DOHH2 (cell line): ENCODE results near the gene ETV6.

ENCODE experiments used
- H3F3A ChIP-seq: fragments of 200-600 bp; sonication (generic), shearing (Covaris generic); 2 replicates; pipeline ENCODE4 v1.6.0; 2016; ENCODE audit warnings: antibody characterized with exemption, mild to moderate bottlenecking; ENCODE audit not compliant: control insufficient read depth, insufficient read depth
- H3K27ac ChIP-seq: fragments of 200-600 bp; sonication (generic); 2 replicates; pipeline ENCODE4 v1.5.1; 2014; ENCODE audit warnings: low read depth, mild to moderate bottlenecking, low read length, moderate library complexity
- H3K27me3 ChIP-seq: fragments of 200-600 bp; sonication (generic); 2 replicates; pipeline ENCODE4 v1.6.1; 2014; ENCODE audit warnings: mild to moderate bottlenecking, low read length, mixed read lengths; ENCODE audit not compliant: control insufficient read depth
- H3K36me3 ChIP-seq: fragments of 200-600 bp; sonication (generic); 2 replicates; pipeline ENCODE4 v1.6.1; 2014; ENCODE audit warnings: mild to moderate bottlenecking, low read length, moderate library complexity, mixed read lengths; ENCODE audit not compliant: control insufficient read depth
- H3K4me1 ChIP-seq: fragments of 200-600 bp; sonication (generic); 2 replicates; pipeline ENCODE4 v1.6.1; 2014; ENCODE audit warnings: mild to moderate bottlenecking, low read length, mixed read lengths; ENCODE audit not compliant: control insufficient read depth
- H3K4me2 ChIP-seq: fragments of 200-600 bp; sonication (generic); 2 replicates; pipeline ENCODE4 v1.6.0; 2014; ENCODE audit warnings: mild to moderate bottlenecking, low read length, moderate library complexity
- H3K4me3 ChIP-seq: fragments of 200-600 bp; sonication (generic); 2 replicates; pipeline ENCODE4 v1.5.1; 2014; ENCODE audit warnings: mild to moderate bottlenecking, low read length, mixed read lengths
- H3K79me2 ChIP-seq: fragments of 200-600 bp; sonication (generic); 2 replicates; pipeline ENCODE4 v1.6.1; 2014; ENCODE audit warnings: mild to moderate bottlenecking, low read length, mixed read lengths; ENCODE audit not compliant: control insufficient read depth
- H3K9me2 ChIP-seq: fragments of 200-600 bp; sonication (generic); replicated peaks from 2 replicates; pipeline ENCODE4 v1.6.1; 2014; ENCODE audit warnings: mild to moderate bottlenecking, low read length, mixed read lengths; ENCODE audit not compliant: control insufficient read depth
- H3K9me3 ChIP-seq: fragments of 200-600 bp; sonication (generic); 2 replicates; pipeline ENCODE4 v1.6.1; 2014; ENCODE audit warnings: antibody characterized with exemption, low read length, mixed read lengths; ENCODE audit not compliant: control insufficient read depth, insufficient read depth
- H4K20me1 ChIP-seq: fragments of 200-600 bp; sonication (generic); 2 replicates; pipeline ENCODE4 v1.6.0; 2014; ENCODE audit warnings: low read depth, mild to moderate bottlenecking, antibody characterized with exemption, low read length, moderate library complexity; ENCODE audit not compliant: control insufficient read depth, insufficient read depth
- CTCF ChIP-seq: fragments of 200-600 bp; sonication (generic); IDR thresholded peaks from one replicate; pipeline ENCODE4 v1.5.1; 2014; ENCODE audit warnings: antibody characterized with exemption, mild to moderate bottlenecking, low read depth, low read length; ENCODE audit not compliant: poor library complexity, severe bottlenecking
- EZH2phosphoT487 ChIP-seq: fragments of 200-600 bp; sonication (generic); IDR thresholded peaks from 2 replicates; pipeline ENCODE4 v1.6.1; 2017; ENCODE audit warnings: borderline replicate concordance, mild to moderate bottlenecking, antibody characterized with exemption, low read length, moderate library complexity, mixed read lengths

Gene ETV6

DNA sequence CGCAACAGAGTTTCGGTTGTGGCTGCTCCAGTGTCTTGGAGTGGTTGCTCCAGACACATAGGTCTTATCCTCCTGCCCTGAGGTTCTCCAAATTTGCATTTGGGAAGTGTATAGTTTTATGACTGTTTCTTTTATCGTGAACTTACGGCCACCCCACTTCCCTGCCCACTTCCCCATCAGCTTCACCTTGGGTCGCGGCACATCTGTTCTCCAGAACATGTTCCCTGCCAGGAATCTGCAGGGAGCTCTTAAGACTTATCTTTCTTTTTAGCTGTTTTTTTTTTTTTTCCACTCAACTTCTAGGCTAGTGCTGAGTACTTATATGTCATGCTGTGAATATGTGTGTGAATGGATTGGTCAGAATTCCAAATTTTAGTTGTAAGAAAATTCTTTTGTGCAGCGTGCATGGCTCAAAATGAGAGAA, 75.4 kb downstream of the ETV6 start:
- no peaks in the 10 kb centered on the region for H3K27me3 ChIP-seq
- H3K36me3 ChIP-seq, result no peaks in the 10 kb centered on the region
- no peaks in the 10 kb centered on the region for H3K79me2 ChIP-seq
- H3F3A ChIP-seq, result peaks cover 13% of the 10 kb centered on the region
- H3K9me2 ChIP-seq, result no peaks in the 10 kb centered on the region
- peak overlapping the region; percentile 21 for H3K4me2 ChIP-seq
- TF ChIP-seq EZH2phosphoT487 (no peak), CTCF (no peak)
- H3K27ac ChIP-seq, result no peak overlapping the region
- no peaks in the 10 kb centered on the region for H4K20me1 ChIP-seq
- no peak overlapping the region for H3K4me3 ChIP-seq
- H3K4me1 ChIP-seq, result peaks cover 67% of the 10 kb centered on the region
- peaks cover 8% of the 10 kb centered on the region; the same call in 1 of the 2 replicates for H3K9me3 ChIP-seq

DNA sequence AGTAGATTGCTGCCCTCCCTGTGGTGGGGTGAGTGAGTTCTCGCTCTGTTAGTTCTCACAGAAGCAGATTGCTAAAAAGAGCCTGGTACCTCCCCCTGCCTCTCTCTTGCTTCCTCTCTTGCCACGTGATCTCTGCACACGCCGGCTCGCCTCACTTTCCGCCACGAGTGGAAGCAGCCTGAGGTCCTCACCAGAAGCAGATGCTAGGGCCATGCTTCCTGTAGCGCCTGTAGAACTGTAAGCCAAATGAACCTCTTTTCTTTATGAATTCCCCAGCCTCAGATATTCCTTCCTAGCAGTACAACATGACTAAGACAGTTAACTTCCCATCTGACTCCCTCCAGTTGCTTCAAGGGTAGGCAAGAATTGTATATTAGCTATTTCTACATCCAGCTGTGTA, 76.2 kb downstream of the ETV6 start:
- Histone ChIP-seq H3K4me1 (peaks cover 75% of the 10 kb centered on the region), H3K27me3 (no peaks in the 10 kb centered on the region), H3K9me2 (no peaks in the 10 kb centered on the region), H4K20me1 (no peaks in the 10 kb centered on the region), H3K79me2 (no peaks in the 10 kb centered on the region), H3K9me3 (peaks cover 8% of the 10 kb centered on the region; the same call in 1 of the 2 replicates), H3F3A (peaks cover 20% of the 10 kb centered on the region), H3K4me2 (peak overlapping the region; percentile 21), H3K4me3 (no peak overlapping the region), H3K36me3 (no peaks in the 10 kb centered on the region), H3K27ac (no peak overlapping the region; the same call in 1 of the 2 replicates)
- TF ChIP-seq EZH2phosphoT487 (no peak), CTCF (no peak)

GRCh38 chr12:11726659-11727058, 77.2 kb downstream of the ETV6 start:
- Histone ChIP-seq H3K27me3 (no peaks in the 10 kb centered on the region), H3K27ac (no peak overlapping the region), H3K36me3 (no peaks in the 10 kb centered on the region; the same call in 1 of the 2 replicates), H3K9me2 (no peaks in the 10 kb centered on the region), H3K4me1 (peaks cover 85% of the 10 kb centered on the region), H3K4me2 (peak overlapping the region; percentile 29; the same call in 1 of the 2 replicates), H3K9me3 (peaks cover 8% of the 10 kb centered on the region; the same call in 1 of the 2 replicates), H4K20me1 (no peaks in the 10 kb centered on the region), H3K4me3 (no peak overlapping the region), H3K79me2 (no peaks in the 10 kb centered on the region), H3F3A (peaks cover 24% of the 10 kb centered on the region)
- no peak for TF ChIP-seq EZH2phosphoT487

- H3K9me2 ChIP-seq, result no peaks in the 10 kb centered on the region
- peak overlapping the region; percentile 29 for H3K4me2 ChIP-seq
- no peaks in the 10 kb centered on the region for H4K20me1 ChIP-seq
- TF ChIP-seq EZH2phosphoT487, result no peak
- no peak for TF ChIP-seq CTCF
- H3K79me2 ChIP-seq, result no peaks in the 10 kb centered on the region
- no peaks in the 10 kb centered on the region; the same call in 1 of the 2 replicates for H3K36me3 ChIP-seq
- H3K27ac ChIP-seq, result no peak overlapping the region
- H3K9me3 ChIP-seq, result peaks cover 8% of the 10 kb centered on the region; the same call in 1 of the 2 replicates
- peaks cover 26% of the 10 kb centered on the region for H3F3A ChIP-seq
- no peak overlapping the region for H3K4me3 ChIP-seq
- no peaks in the 10 kb centered on the region for H3K27me3 ChIP-seq
- H3K4me1 ChIP-seq, result peaks cover 90% of the 10 kb centered on the region
Measured at GRCh38 chr12:11727133-11727664, 77.7 kb downstream of the ETV6 start.
